ENCODE results near the gene IQGAP2. TPM values are rescaled to one million over a fixed set of nuclear protein-coding genes. Genes with fewer than 3 reads are reported as not detected.
A peak's percentile ranks its signal among the peaks of the same experiment; 100 is the strongest.
"Not testable (repeated sequence)": the region's sequence is repeated elsewhere in the genome, so short reads cannot be mapped to it uniquely, and the experiment has no call there.

Gene IQGAP2
- total RNA-seq, 6 donors from 2014 or later, result 24.3 to 57.6 (median 28.9) TPM

DNA sequence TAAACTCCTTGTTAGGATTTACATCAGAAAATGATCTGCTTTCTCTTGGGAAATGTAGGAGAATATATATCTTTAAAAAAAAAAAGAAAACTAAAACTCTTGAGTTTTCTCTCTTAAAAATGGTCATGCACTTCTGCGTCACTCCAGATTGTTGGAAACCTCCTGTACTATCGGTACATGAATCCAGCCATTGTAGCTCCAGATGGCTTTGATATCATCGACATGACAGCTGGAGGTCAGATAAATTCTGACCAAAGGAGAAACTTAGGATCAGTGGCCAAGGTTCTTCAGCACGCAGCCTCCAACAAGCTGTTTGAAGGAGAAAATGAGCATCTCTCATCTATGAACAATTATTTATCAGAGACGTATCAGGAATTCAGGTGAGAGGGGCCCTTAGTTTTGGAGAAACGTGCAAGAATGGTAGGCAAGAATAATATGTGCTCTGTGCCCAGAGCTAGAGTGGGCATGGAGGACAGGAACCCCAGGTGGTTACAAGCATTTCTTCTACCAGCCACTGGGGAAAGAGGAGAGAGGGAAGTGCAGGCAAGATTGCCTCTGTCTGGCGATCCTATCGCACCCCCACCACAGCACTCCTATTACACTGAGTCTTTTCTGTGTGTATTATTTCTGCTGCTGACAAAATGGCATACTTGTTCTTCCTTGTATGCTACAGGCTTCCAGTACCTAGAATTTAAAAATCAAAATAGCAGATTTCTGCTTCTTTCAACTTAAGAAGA, 271.4 kb downstream of the IQGAP2 start:
- Histone ChIP-seq H3K4me1 (no peaks in the 10 kb centered on the region), H3K4me3 (no peak overlapping the region), H3K27ac (no peak overlapping the region), H3K36me3 (peaks cover 0 to 3% (median 0%) of the 10 kb centered on the region in 4 donors), H3K9me3 (no peaks in the 10 kb centered on the region), H3K27me3 (no peaks in the 10 kb centered on the region)
- TF ChIP-seq EP300 (IDR thresholded peaks at IDR 0.05) (no peak), POLR2A (IDR thresholded peaks at IDR 0.05) (no peak), CTCF (IDR thresholded peaks at IDR 0.05) (no peak), POLR2AphosphoS5 (IDR thresholded peaks at IDR 0.05) (no peak)
- DNase-seq (no peak), ATAC-seq (ENCODE audit: low FRiP score in 2 of 2) (no peak)
- 84 to 89% methylated on average over 8 of the region's 8 CpGs for WGBS, 2 donors

GRCh38 chr5:76675364-76675763, 272.3 kb downstream of the IQGAP2 start:
- Histone ChIP-seq H3K4me3 (no peak overlapping the region), H3K36me3 (no peaks in the 10 kb centered on the region), H3K9me3 (no peaks in the 10 kb centered on the region), H3K27ac (no peak overlapping the region), H3K27me3 (no peaks in the 10 kb centered on the region), H3K4me1 (no peaks in the 10 kb centered on the region)
- TF ChIP-seq CTCF (IDR thresholded peaks at IDR 0.05), result no peak
- no peak for TF ChIP-seq EP300 (IDR thresholded peaks at IDR 0.05)
- no peak for TF ChIP-seq POLR2A (IDR thresholded peaks at IDR 0.05)
- TF ChIP-seq POLR2AphosphoS5 (IDR thresholded peaks at IDR 0.05), result no peak
- no peak for DNase-seq
- ATAC-seq (ENCODE audit: low FRiP score in 2 of 2), result no peak
- 89 to 92% methylated on average over 1 of the region's 1 CpG for WGBS, 2 donors

DNA sequence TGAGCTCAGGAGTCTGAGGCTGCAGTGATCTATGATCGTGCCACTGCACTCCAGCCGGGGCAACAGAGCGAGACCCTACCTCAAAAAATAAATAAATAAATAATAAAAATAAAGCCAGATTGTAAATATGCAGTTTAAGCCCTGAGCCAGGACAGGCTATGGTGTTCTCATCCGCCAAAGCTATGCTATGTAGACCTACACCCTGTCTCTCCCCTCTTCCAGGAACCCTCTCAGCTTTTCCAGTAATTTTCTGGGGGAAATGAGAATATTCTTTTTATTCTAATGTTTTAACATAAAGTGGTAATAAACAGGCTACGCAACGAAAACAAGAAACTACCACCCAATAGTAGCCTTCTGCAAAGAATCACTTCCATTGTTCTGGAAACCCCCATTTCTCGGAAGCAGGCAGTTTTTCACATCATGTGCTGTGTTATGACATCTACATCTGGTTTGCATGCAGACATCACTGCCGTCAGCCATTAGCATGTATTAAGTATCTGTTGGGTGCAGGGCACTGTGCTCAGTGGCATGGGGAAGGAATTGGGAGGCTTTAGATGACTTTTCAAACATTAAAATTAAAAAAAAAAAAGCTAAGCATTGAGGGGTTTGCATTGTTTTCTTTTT, 274.9 kb downstream of the IQGAP2 start:
- H3K4me1 ChIP-seq, result no peaks in the 10 kb centered on the region
- no peak overlapping the region for H3K4me3 ChIP-seq
- no peak overlapping the region for H3K27ac ChIP-seq
- TF ChIP-seq CTCF (IDR thresholded peaks at IDR 0.05), result no peak
- no peak for TF ChIP-seq POLR2AphosphoS5 (IDR thresholded peaks at IDR 0.05)
- no peak for TF ChIP-seq POLR2A (IDR thresholded peaks at IDR 0.05)
- no peak for TF ChIP-seq EP300 (IDR thresholded peaks at IDR 0.05)
- no peaks in the 10 kb centered on the region for H3K36me3 ChIP-seq
- ATAC-seq (ENCODE audit: low FRiP score in 2 of 2) (no peak), DNase-seq (no peak)
- H3K9me3 ChIP-seq, result no peaks in the 10 kb centered on the region
- no peaks in the 10 kb centered on the region for H3K27me3 ChIP-seq
- WGBS, 2 donors, result 92 to 95% methylated on average over 8 of the region's 8 CpGs

GRCh38 chr5:76679231-76679630, 276.1 kb downstream of the IQGAP2 start:
- ATAC-seq (ENCODE audit: low FRiP score in 2 of 2) (peak in 1 of 2 donors; percentile 61), DNase-seq (no peak)
- TF ChIP-seq POLR2AphosphoS5 (IDR thresholded peaks at IDR 0.05) (no peak), EP300 (IDR thresholded peaks at IDR 0.05) (no peak), POLR2A (IDR thresholded peaks at IDR 0.05) (no peak), CTCF (IDR thresholded peaks at IDR 0.05) (no peak)
- no peaks in the 10 kb centered on the region for H3K36me3 ChIP-seq
- H3K27me3 ChIP-seq, result no peaks in the 10 kb centered on the region
- 71 to 72% methylated on average over 3 of the region's 3 CpGs for WGBS, 2 donors
- no peaks in the 10 kb centered on the region for H3K9me3 ChIP-seq
- H3K4me1 ChIP-seq, result no peaks in the 10 kb centered on the region
- no peak overlapping the region for H3K4me3 ChIP-seq
- H3K27ac ChIP-seq, result no peak overlapping the region

DNA sequence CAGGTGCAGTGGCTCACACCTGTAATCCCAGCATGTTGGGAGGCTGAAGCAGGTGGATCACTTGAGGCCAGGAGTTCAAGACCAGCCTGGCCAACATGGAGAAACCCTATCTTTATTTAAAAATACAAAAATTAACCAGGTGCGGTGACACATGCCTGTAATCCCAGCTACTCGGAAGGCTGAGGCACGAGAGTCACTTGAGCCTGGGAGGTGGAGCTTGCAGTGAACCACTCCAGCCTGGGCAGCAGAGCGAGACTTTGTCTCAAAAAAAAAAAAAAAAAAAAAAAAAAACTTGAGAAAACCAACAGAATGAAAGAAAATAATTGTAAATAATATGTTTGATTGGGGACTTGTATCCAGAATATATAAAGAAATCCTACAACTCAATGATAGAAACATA, 277.7 kb downstream of the IQGAP2 start:
- WGBS, 2 donors, result 67 to 83% methylated on average over 4 of the region's 4 CpGs
- ATAC-seq (ENCODE audit: low FRiP score in 2 of 2); H3K4me1 ChIP-seq; H3K36me3 ChIP-seq; H3K4me3 ChIP-seq; H3K9me3 ChIP-seq; H3K27ac ChIP-seq; DNase-seq; H3K27me3 ChIP-seq: not testable (repeated sequence)
